NT2/D1 (cell line): Measurements from ENCODE around the gene KCNQ5.

ENCODE experiments used
- SUZ12 ChIP-seq: IDR thresholded peaks from 2 replicates; pipeline ENCODE4 v1.6.1; 2011; ENCODE audit not compliant: insufficient read length, insufficient read depth; ENCODE audit errors: extremely low read depth
- YY1 ChIP-seq: IDR thresholded peaks from 2 replicates; pipeline ENCODE4 v1.6.1; 2011; ENCODE audit not compliant: insufficient read length, insufficient read depth
- ZNF274 ChIP-seq: IDR thresholded peaks from 2 replicates; pipeline ENCODE4 v1.6.1; 2011; ENCODE audit warnings: mild to moderate bottlenecking, low read depth, low read length

DNA sequence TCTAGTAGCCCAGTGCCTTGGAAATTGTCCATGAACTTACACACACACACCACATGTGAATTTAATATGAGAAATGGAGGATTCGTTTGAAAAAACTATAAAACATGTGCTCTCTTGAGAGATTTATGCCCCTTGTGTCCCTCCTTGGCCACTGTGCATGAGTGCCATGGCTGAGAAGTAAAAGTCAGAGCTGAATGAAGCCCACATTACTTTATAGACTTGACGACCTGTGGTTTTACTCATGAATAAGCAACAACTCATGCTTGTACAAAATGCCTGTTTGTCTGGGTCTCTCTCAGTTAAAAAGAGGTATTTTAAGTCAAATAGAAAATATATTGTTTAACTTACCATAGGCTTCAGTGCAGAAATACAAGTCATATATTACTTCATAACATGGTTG, 102.7 kb downstream of the KCNQ5 start:
- TF ChIP-seq ZNF274 (no peak), YY1 (no peak), SUZ12 (no peak)
